ENCODE data around the gene ORC5. TPM values are rescaled to one million over a fixed set of nuclear protein-coding genes. Genes with fewer than 3 reads are reported as not detected.

Gene ORC5
- total RNA-seq, 1 experiment from 2014 or later, result 21.0 TPM

GRCh38 chr7:104160375-104160774, 47.4 kb downstream of the ORC5 start:
- no peak for DNase-seq (ENCODE audit: low spot score)
- H3K36me3 Mint-ChIP-seq, result peaks cover 23% of the 10 kb centered on the region
- no peak overlapping the region for H3K27ac Mint-ChIP-seq
- no peak overlapping the region for H3K4me3 Mint-ChIP-seq
- TF ChIP-seq ATF6 (CRISPR knock-in tag; IDR thresholded peaks at IDR 0.05) (no peak), ETV6 (CRISPR knock-in tag; IDR thresholded peaks at IDR 0.05) (no peak), USF1 (CRISPR knock-in tag; IDR thresholded peaks at IDR 0.05) (no peak), EMX1 (CRISPR knock-in tag; IDR thresholded peaks at IDR 0.05) (no peak), TEAD4 (CRISPR knock-in tag; IDR thresholded peaks at IDR 0.05) (no peak), ELF4 (CRISPR knock-in tag; IDR thresholded peaks at IDR 0.05; ENCODE audit: low read depth) (no peak), ZNF671 (CRISPR knock-in tag; IDR thresholded peaks at IDR 0.05) (no peak), ZBTB43 (CRISPR knock-in tag; IDR thresholded peaks at IDR 0.05) (no peak), CBFB (CRISPR knock-in tag; IDR thresholded peaks at IDR 0.05; ENCODE audit: low read depth) (no peak), ZNF396 (CRISPR knock-in tag; IDR thresholded peaks at IDR 0.05; ENCODE audit: borderline replicate concordance) (no peak), SMAD4 (CRISPR knock-in tag; IDR thresholded peaks at IDR 0.05) (no peak)
- no peaks in the 10 kb centered on the region for H3K4me1 Mint-ChIP-seq
- no peak for ATAC-seq
- no peaks in the 10 kb centered on the region for H3K9me3 Mint-ChIP-seq
- CTCF ChIA-PET, result no interaction called here
- POLR2A ChIA-PET, result no interaction called here
- no peaks in the 10 kb centered on the region for H3K27me3 Mint-ChIP-seq (ENCODE audit: low read depth)

GRCh38 chr7:104156842-104157277, 51.0 kb downstream of the ORC5 start:
- H3K4me3 Mint-ChIP-seq, result no peak overlapping the region
- H3K36me3 Mint-ChIP-seq, result peaks cover 11% of the 10 kb centered on the region
- ATAC-seq (no peak), DNase-seq (ENCODE audit: low spot score) (no peak)
- ChIA-PET POLR2A (no interaction called here), CTCF (no interaction called here)
- H3K4me1 Mint-ChIP-seq, result no peaks in the 10 kb centered on the region
- TF ChIP-seq ZNF121 (CRISPR knock-in tag; IDR thresholded peaks at IDR 0.05) (no peak), CTCF (IDR thresholded peaks at IDR 0.05) (0 out of 2 replicates have a peak, but pooled peaks have one; percentile 16), SOX15 (CRISPR knock-in tag; IDR thresholded peaks at IDR 0.05) (no peak)
- no peaks in the 10 kb centered on the region for H3K9me3 Mint-ChIP-seq
- no peaks in the 10 kb centered on the region for H3K27me3 Mint-ChIP-seq (ENCODE audit: low read depth)
- H3K27ac Mint-ChIP-seq, result no peak overlapping the region

- Mint-ChIP-seq H3K27ac (no peak overlapping the region), H3K9me3 (no peaks in the 10 kb centered on the region), H3K4me3 (no peak overlapping the region), H3K4me1 (no peaks in the 10 kb centered on the region), H3K36me3 (no peaks in the 10 kb centered on the region), H3K27me3 (ENCODE audit: low read depth) (no peaks in the 10 kb centered on the region)
- ChIA-PET CTCF (no interaction called here), POLR2A (no interaction called here)
- no peak for DNase-seq (ENCODE audit: low spot score)
- ATAC-seq, result no peak
- no peak for TF ChIP-seq ARID4B (CRISPR knock-in tag; IDR thresholded peaks at IDR 0.05; ENCODE audit: borderline replicate concordance)
- no peak for TF ChIP-seq ZNF232 (CRISPR knock-in tag; IDR thresholded peaks at IDR 0.05)
- no peak for TF ChIP-seq FOXP4 (CRISPR knock-in tag; IDR thresholded peaks at IDR 0.05)
- no peak for TF ChIP-seq MLX (CRISPR knock-in tag; IDR thresholded peaks at IDR 0.05)
- no peak for TF ChIP-seq EMX1 (CRISPR knock-in tag; IDR thresholded peaks at IDR 0.05)
- no peak for TF ChIP-seq E2F5 (CRISPR knock-in tag; IDR thresholded peaks at IDR 0.05)
Observed at GRCh38 chr7:104153287-104153686, 54.5 kb downstream of the ORC5 start.

Measured in WTC11 (cell line).